PC-9 (cell line): Measurements from ENCODE around the gene ALG5. TPM values are rescaled to one million over a fixed set of nuclear protein-coding genes. Genes with fewer than 3 reads are reported as not detected.

Experiments
- BruUV-seq: library from RNA; stranded (reverse); fragments of 400-500 nt; replicated peaks from 2 replicates; lab custom pipeline; 2021; lab: Mats Ljungman, UMichigan
- CTCF ChIA-PET: fragments of 300-600 bp; sonication (Branson Sonifier 250); formaldehyde crosslinking; loops from one replicate; lab custom pipeline; 2022; ENCODE audit warnings: antibody characterized with exemption; lab: Charles Lee
- POLR2A ChIA-PET: fragments of 300-600 bp; sonication (Branson Sonifier 250); formaldehyde crosslinking; loops from one replicate; lab custom pipeline; 2022; ENCODE audit warnings: antibody characterized with exemption; ENCODE audit not compliant: unreplicated experiment; lab: Charles Lee
- DNase-seq, 2 experiments: peaks; one replicate each; pipeline versions ENCODE4 v3.0.0 to v3.0.0-alpha.2; 2015 to 2022; ENCODE audit warnings: mixed read lengths in 1 of 2
- H2AFZ ChIP-seq: fragments of 200-600 bp; sonication (generic); 2 replicates; pipeline ENCODE4 v1.8.1; 2017; ENCODE audit warnings: antibody characterized with exemption
- H3F3A ChIP-seq: fragments of 200-600 bp; sonication (generic); 2 replicates; pipeline ENCODE4 v1.8.1; 2017; ENCODE audit warnings: antibody characterized with exemption, mild to moderate bottlenecking, low read depth; ENCODE audit not compliant: insufficient read depth
- H3K27ac ChIP-seq: fragments of 200-600 bp; sonication (generic); 2 replicates; pipeline ENCODE4 v1.6.1; 2016; ENCODE audit warnings: mixed run types
- H3K27me3 ChIP-seq: fragments of 200-600 bp; sonication (generic); 2 replicates; pipeline ENCODE4 v1.6.1; 2016; ENCODE audit warnings: low read depth, mixed run types; ENCODE audit not compliant: insufficient read depth
- H3K36me3 ChIP-seq: fragments of 200-600 bp; sonication (generic); 2 replicates; pipeline ENCODE4 v1.6.1; 2016; ENCODE audit warnings: low read depth, mixed run types
- H3K4me1 ChIP-seq: fragments of 200-600 bp; sonication (generic); replicated peaks from 2 replicates; pipeline ENCODE4 v1.6.1; 2016; ENCODE audit warnings: mixed run types; ENCODE audit not compliant: insufficient read depth
- H3K4me2 ChIP-seq: fragments of 200-600 bp; sonication (generic); 2 replicates; pipeline ENCODE4 v1.6.1; 2017; ENCODE audit warnings: mixed run types
- H3K4me3 ChIP-seq: fragments of 200-600 bp; sonication (generic); 2 replicates; pipeline ENCODE4 v1.6.1; 2016; ENCODE audit warnings: mixed run types
- H3K79me2 ChIP-seq: fragments of 200-600 bp; sonication (generic); 2 replicates; pipeline ENCODE4 v1.6.1; 2017; ENCODE audit warnings: low read depth, mixed run types
- H3K9me2 ChIP-seq: fragments of 200-600 bp; sonication (generic); 2 replicates; pipeline ENCODE4 v1.8.1; 2017; ENCODE audit warnings: mild to moderate bottlenecking; ENCODE audit not compliant: insufficient read depth
- H3K9me3 ChIP-seq: fragments of 200-600 bp; sonication (generic); 2 replicates; pipeline ENCODE4 v1.8.1; 2016; ENCODE audit warnings: low read depth; ENCODE audit not compliant: insufficient read depth
- H4K20me1 ChIP-seq: fragments of 200-600 bp; sonication (generic); 2 replicates; pipeline ENCODE4 v1.8.1; 2017; ENCODE audit not compliant: insufficient read depth
- CTCF ChIP-seq: fragments of 200-600 bp; sonication (generic); conservative IDR thresholded peaks from 2 replicates; pipeline ENCODE4 v1.6.1; 2017; ENCODE audit warnings: mixed run types, antibody characterized with exemption, mild to moderate bottlenecking, moderate library complexity
- EZH2 ChIP-seq: fragments of 200-600 bp; sonication (generic); IDR thresholded peaks from 2 replicates; pipeline ENCODE4 v1.8.0; 2017; ENCODE audit warnings: antibody characterized with exemption, low read depth
- intact Hi-C: fragments of 100-400 bp; cut with micrococcal nuclease; formaldehyde crosslinking; loops from one replicate; pipeline ENCODE4 v1.10.0; 2022; ENCODE audit not compliant: unreplicated experiment
- total RNA-seq: library from RNA; stranded (reverse); gene quantifications from 2 replicates; pipeline ENCODE4 v1.2.3, GENCODE V29; 2021

ALG5 gene
- total RNA-seq, 1 experiment from 2014 or later = 18.8 TPM

DNA sequence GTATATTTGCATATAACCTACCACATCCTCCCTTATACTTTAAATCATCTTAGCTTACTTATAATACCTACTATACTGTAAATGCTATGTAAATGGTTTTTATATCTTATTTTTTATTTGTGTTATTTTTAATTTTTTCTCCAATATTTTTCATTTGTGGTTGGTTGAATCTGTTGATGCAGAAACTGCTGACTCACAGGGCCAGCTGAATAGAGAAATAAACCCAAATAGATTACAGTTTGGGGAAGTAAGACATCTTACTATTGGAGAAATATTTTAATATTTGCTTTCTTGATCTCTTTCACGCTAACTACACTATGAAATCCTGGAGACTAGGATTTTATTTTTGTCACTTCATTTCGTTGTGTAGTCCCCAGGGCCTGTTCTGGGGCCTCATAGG lies 86.2 kb downstream of the ALG5 start:
- Histone ChIP-seq H4K20me1 (no peaks in the 10 kb centered on the region), H3K27ac (no peak overlapping the region), H3K9me3 (no peaks in the 10 kb centered on the region; the same call in 1 of the 2 replicates), H3K4me2 (no peak overlapping the region), H3K4me3 (no peak overlapping the region), H3K4me1 (peaks cover 7% of the 10 kb centered on the region; the same call in 1 of the 2 replicates), H3K36me3 (no peaks in the 10 kb centered on the region), H3K79me2 (no peaks in the 10 kb centered on the region), H3K9me2 (no peaks in the 10 kb centered on the region), H2AFZ (no peak overlapping the region), H3K27me3 (no peaks in the 10 kb centered on the region), H3F3A (no peaks in the 10 kb centered on the region)
- ChIA-PET CTCF (no interaction called here), POLR2A (interaction anchor here (0.7 kb wide), 1 partner anchor 810 kb away, joined by 4 read pairs; no protein-coding TSS in a partner anchor)
- no TSS peak for BruUV-seq
- intact Hi-C loops = no loop called here
- TF ChIP-seq EZH2 = no peak
- TF ChIP-seq CTCF = no peak
- DNase-seq = no peak

DNA sequence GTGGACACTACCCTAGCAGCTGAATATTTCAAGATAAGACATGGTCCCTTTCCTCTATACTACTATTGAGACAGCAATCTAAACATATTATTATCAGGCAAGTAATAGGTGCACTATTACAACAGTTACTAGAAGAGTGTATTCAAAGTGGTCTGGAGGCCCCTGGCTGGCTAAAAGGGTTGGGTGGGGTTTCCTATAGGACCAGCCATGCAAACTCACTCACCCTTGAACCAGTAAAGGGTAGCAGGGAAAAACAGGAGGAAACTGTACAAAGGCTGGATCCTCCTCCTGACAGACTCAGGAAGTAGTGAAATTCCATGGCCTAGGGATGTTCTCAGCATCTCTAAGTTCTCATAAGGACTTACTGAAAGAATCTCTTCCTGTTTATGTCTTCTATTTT lies 86.8 kb downstream of the ALG5 start:
- Histone ChIP-seq H3K9me2 (no peaks in the 10 kb centered on the region), H3K27ac (no peak overlapping the region), H3F3A (no peaks in the 10 kb centered on the region), H3K4me2 (no peak overlapping the region), H3K4me1 (peaks cover 7% of the 10 kb centered on the region; the same call in 1 of the 2 replicates), H3K4me3 (no peak overlapping the region), H3K27me3 (no peaks in the 10 kb centered on the region), H2AFZ (peak overlapping the region; percentile 42), H4K20me1 (no peaks in the 10 kb centered on the region), H3K79me2 (no peaks in the 10 kb centered on the region), H3K9me3 (no peaks in the 10 kb centered on the region; the same call in 1 of the 2 replicates), H3K36me3 (no peaks in the 10 kb centered on the region)
- intact Hi-C loops = no loop called here
- ChIA-PET CTCF (no interaction called here), POLR2A (no interaction called here)
- DNase-seq = no peak
- no peak for TF ChIP-seq EZH2
- no peak for TF ChIP-seq CTCF
- BruUV-seq = no TSS peak

- Histone ChIP-seq H3K36me3 (no peaks in the 10 kb centered on the region), H3K27me3 (no peaks in the 10 kb centered on the region), H4K20me1 (no peaks in the 10 kb centered on the region), H3K4me1 (peaks cover 7% of the 10 kb centered on the region; the same call in 1 of the 2 replicates), H3K4me2 (no peak overlapping the region), H3K9me2 (no peaks in the 10 kb centered on the region), H2AFZ (no peak overlapping the region), H3K79me2 (no peaks in the 10 kb centered on the region), H3F3A (no peaks in the 10 kb centered on the region), H3K9me3 (no peaks in the 10 kb centered on the region; the same call in 1 of the 2 replicates), H3K27ac (no peak overlapping the region), H3K4me3 (no peak overlapping the region)
- ChIA-PET CTCF (no interaction called here), POLR2A (no interaction called here)
- no peak for TF ChIP-seq EZH2
- no TSS peak for BruUV-seq
- intact Hi-C loops = no loop called here
- no peak for DNase-seq
Measured at GRCh38 chr13:36910545-36910944, 88.6 kb downstream of the ALG5 start.

DNA sequence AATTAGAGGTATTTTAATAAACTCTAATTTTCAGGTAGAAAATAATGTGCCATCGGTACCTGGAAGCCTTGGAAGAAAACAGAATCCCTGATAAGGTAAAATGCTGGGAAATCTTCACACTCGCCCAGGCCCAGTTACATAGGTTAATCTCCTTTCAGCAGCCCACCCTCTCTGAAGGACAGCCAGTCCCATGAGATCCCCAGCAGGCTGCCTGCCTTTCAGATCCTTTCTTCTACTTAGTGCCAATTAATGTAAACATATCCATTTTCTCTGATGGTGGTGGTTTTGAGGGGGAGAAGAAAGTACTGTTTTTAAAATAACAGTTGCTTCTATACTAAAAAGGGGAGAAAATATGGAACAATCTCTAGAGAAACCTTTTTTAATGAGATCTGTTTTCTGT lies 91.3 kb downstream of the ALG5 start:
- DNase-seq = no peak
- POLR2A ChIA-PET = no interaction called here
- no peaks in the 10 kb centered on the region for H3K79me2 ChIP-seq

More for the DNA sequence above, 91.3 kb downstream of the ALG5 start:
- no peak overlapping the region for H3K4me3 ChIP-seq
- H3K9me2 ChIP-seq = no peaks in the 10 kb centered on the region
- no peaks in the 10 kb centered on the region for H3F3A ChIP-seq
- no peaks in the 10 kb centered on the region for H3K27me3 ChIP-seq
- CTCF ChIA-PET = no interaction called here
- H2AFZ ChIP-seq = no peak overlapping the region
- peaks cover 2% of the 10 kb centered on the region; the same call in 1 of the 2 replicates for H3K4me1 ChIP-seq
- H3K36me3 ChIP-seq = no peaks in the 10 kb centered on the region
- BruUV-seq = no TSS peak
- no peaks in the 10 kb centered on the region; the same call in 1 of the 2 replicates for H3K9me3 ChIP-seq
- intact Hi-C loops = no loop called here
- H3K27ac ChIP-seq = no peak overlapping the region
- H3K4me2 ChIP-seq = no peak overlapping the region
- H4K20me1 ChIP-seq = no peaks in the 10 kb centered on the region
- TF ChIP-seq EZH2 (no peak), CTCF (no peak)
